GM20000 (cell line): ENCODE data around the gene PAXIP1.

ENCODE experiments used
- DNase-seq: peaks from one replicate; pipeline ENCODE4 v3.0.0; 2012; ENCODE audit warnings: low spot score
- CTCF ChIP-seq: IDR thresholded peaks from 2 replicates; pipeline ENCODE4 v1.5.1; 2012; ENCODE audit warnings: mild to moderate bottlenecking, control low read depth; ENCODE audit errors: extremely low read depth, missing control alignments

PAXIP1 gene

GRCh38 chr7:155027879-155028278 lies 25.0 kb upstream of the PAXIP1 start:
- DNase-seq: no peak
- no peak for TF ChIP-seq CTCF

DNA sequence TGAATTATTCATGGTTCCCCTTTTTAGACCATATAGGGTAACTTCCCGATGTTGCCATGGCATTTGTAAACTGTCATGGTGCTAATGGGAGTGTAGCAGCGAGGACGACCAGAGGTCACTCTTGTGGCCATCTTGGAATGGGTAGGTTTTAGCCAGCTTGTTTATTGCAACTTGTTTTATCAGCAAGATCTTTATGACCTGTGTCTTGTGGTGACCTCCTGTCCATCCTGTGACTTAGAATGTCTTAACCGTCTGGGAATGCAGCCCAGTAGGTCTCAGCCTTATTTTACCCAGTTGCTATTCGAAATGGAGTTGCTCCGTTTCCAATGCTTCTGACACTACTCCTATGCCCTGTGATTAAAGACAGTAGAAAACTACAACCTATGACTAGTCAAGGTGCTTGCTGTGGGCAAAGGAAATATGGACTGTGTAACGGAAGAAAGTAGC lies 18.8 kb upstream of the PAXIP1 start:
- TF ChIP-seq CTCF: no peak
- DNase-seq: no peak

GRCh38 chr7:155020996-155021395 lies 18.1 kb upstream of the PAXIP1 start:
- no peak for DNase-seq
- TF ChIP-seq CTCF: no peak

DNA sequence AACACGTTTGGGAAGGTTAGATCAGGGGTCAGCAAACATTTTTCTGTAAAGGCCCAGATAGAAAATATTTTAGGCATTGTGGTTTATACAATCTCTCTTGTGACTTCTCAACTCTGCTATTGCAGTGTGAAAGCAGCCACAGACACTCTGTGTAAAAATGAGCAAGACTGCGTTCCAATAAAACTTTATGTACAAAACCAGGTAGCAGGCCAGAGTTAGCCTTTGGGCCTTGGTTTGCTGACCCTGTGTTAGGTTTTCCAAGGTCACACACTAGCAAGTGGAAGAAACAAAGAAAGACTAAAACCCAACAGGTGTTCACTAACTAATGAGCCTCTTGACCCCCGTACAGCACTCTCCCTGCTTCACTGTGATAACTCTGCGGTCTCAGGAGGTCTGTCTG lies 14.9 kb upstream of the PAXIP1 start:
- TF ChIP-seq CTCF: no peak
- no peak for DNase-seq

- no peak for TF ChIP-seq CTCF
- DNase-seq: no peak
Observed at GRCh38 chr7:155011086-155011485, 8.2 kb upstream of the PAXIP1 start.

DNA sequence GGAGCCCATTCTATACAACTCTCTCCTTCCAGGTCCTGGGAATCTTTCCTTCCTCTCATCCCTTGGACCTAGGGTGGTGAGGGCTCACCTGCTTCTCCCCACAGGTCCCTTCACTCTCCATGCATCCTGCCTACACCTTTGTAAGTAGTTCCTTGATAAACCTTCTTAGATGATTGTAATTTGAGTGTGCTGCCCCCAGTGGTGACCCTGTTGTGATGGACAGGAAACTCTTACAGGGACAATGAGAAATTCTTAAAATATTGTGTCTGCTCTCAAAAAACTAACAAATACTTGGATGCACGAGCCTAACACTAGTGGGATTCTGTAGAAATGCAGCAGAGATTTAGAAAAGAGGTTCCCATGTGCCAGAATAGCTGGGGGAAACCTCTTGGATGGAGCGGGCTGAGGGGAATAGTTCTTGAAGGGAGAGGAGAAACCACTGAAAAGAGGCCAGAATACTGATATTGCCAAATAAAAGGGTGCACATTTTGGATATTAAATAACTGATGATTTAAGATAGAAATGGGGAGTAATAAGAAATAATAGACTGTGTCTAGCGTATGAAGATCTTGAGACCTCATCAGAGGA lies 6.7 kb upstream of the PAXIP1 start:
- TF ChIP-seq CTCF: peak; percentile 30
- DNase-seq: peak; percentile 27

DNA sequence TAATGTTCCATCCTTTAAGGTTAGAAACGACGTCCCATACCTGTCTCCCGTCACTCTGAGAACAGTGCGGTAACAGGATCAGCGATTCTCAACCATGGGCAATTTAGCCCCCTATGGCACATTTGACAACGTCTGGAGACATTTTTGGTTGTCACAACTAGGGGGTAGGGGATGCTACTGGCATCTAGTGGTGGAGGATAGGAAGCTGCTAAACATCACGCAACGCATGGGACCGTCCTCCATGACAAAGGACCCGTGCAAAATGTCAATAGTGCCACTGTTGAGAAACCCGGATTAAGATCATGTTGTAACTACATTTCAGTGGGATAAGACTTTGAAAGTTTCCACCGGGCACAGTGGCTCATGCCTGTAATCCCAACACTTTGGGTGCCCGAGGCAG lies 5.0 kb upstream of the PAXIP1 start:
- TF ChIP-seq CTCF: peak; percentile 55
- DNase-seq: peak; percentile 28
